DND-41 (cell line): Measurements from ENCODE around the gene TRHDE.

ENCODE experiments used
- ATAC-seq: fragments of 200-7000 bp; cut with Tn5 transposase; 3 replicates; pipeline ENCODE4 v1.9.1; 2021; ENCODE audit warnings: low read depth; ENCODE audit not compliant: insufficient read depth
- DNase-seq: peaks from one replicate; pipeline ENCODE4 v3.0.0-alpha.2; 2020
- H2AFZ ChIP-seq: 2 replicates; pipeline ENCODE4 v1.6.0; 2012; ENCODE audit warnings: low read depth, low read length
- H3K27ac ChIP-seq: 2 replicates; pipeline ENCODE4 v1.5.1; 2012; ENCODE audit warnings: low read length, inconsistent platforms
- H3K27me3 ChIP-seq: fragments of 200-600 bp; sonication (generic); 2 replicates; pipeline ENCODE4 v1.6.0; 2012; ENCODE audit warnings: low read length, mild to moderate bottlenecking, inconsistent platforms; ENCODE audit not compliant: insufficient read depth, poor library complexity
- H3K36me3 ChIP-seq: 2 replicates; pipeline ENCODE4 v1.5.1; 2012; ENCODE audit warnings: low read length, inconsistent platforms; ENCODE audit not compliant: insufficient read depth
- H3K4me1 ChIP-seq: 2 replicates; pipeline ENCODE4 v1.5.1; 2012; ENCODE audit warnings: mild to moderate bottlenecking, low read length; ENCODE audit not compliant: insufficient read depth
- H3K4me2 ChIP-seq: 2 replicates; pipeline ENCODE4 v1.6.0; 2012; ENCODE audit warnings: mild to moderate bottlenecking, moderate library complexity, low read length, inconsistent platforms; ENCODE audit not compliant: insufficient read depth
- H3K4me3 ChIP-seq, 2 experiments: fragments of 200-600 bp in 1 of 2; shearing (Covaris generic) in 1 of 2; 2 replicates each; pipeline ENCODE4 v1.5.1; 2012 to 2016; ENCODE audit warnings: inconsistent platforms in 2 of 2, low read length in 2 of 2, mild to moderate bottlenecking in 2 of 2, low read depth in 1 of 2, moderate library complexity in 1 of 2
- H3K79me2 ChIP-seq: 2 replicates; pipeline ENCODE4 v1.6.0; 2012; ENCODE audit warnings: low read length, inconsistent platforms; ENCODE audit not compliant: insufficient read depth
- H3K9ac ChIP-seq: 2 replicates; pipeline ENCODE4 v1.6.0; 2012; ENCODE audit warnings: low read depth, mild to moderate bottlenecking, inconsistent platforms, low read length, moderate library complexity
- H3K9me3 ChIP-seq: 2 replicates; pipeline ENCODE4 v1.5.1; 2012; ENCODE audit warnings: low read length, moderate library complexity, mild to moderate bottlenecking, inconsistent platforms; ENCODE audit not compliant: insufficient read depth, severe bottlenecking
- H4K20me1 ChIP-seq: 2 replicates; pipeline ENCODE4 v1.6.0; 2012; ENCODE audit warnings: low read length; ENCODE audit not compliant: insufficient read depth
- EZH2 ChIP-seq: IDR thresholded peaks from 3 replicates; pipeline ENCODE4 v1.6.1; 2012; ENCODE audit warnings: borderline replicate concordance, low read depth, mild to moderate bottlenecking, moderate library complexity, low read length, inconsistent platforms; ENCODE audit not compliant: severe bottlenecking
- TF ChIP-seq, protein P1 (sequence below): IDR thresholded peaks from 2 replicates; pipeline ENCODE4 v1.5.1; 2012; ENCODE audit warnings: borderline replicate concordance, low read length, moderate library complexity, mild to moderate bottlenecking; ENCODE audit not compliant: poor library complexity, severe bottlenecking; ENCODE audit errors: extremely low read depth

TRHDE gene

GRCh38 chr12:72359416-72359815, 87.2 kb downstream of the TRHDE start:
- Histone ChIP-seq H3K4me1 (no peaks in the 10 kb centered on the region), H3K36me3 (no peaks in the 10 kb centered on the region), H3K27ac (no peak overlapping the region), H3K4me3 (no peak overlapping the region), H3K27me3 (no peaks in the 10 kb centered on the region), H3K9ac (no peak overlapping the region), H3K4me2 (no peak overlapping the region), H4K20me1 (no peaks in the 10 kb centered on the region), H3K9me3 (no peaks in the 10 kb centered on the region), H2AFZ (no peak overlapping the region), H3K79me2 (no peaks in the 10 kb centered on the region)
- TF ChIP-seq, protein P1, sequence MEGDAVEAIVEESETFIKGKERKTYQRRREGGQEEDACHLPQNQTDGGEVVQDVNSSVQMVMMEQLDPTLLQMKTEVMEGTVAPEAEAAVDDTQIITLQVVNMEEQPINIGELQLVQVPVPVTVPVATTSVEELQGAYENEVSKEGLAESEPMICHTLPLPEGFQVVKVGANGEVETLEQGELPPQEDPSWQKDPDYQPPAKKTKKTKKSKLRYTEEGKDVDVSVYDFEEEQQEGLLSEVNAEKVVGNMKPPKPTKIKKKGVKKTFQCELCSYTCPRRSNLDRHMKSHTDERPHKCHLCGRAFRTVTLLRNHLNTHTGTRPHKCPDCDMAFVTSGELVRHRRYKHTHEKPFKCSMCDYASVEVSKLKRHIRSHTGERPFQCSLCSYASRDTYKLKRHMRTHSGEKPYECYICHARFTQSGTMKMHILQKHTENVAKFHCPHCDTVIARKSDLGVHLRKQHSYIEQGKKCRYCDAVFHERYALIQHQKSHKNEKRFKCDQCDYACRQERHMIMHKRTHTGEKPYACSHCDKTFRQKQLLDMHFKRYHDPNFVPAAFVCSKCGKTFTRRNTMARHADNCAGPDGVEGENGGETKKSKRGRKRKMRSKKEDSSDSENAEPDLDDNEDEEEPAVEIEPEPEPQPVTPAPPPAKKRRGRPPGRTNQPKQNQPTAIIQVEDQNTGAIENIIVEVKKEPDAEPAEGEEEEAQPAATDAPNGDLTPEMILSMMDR = no peak
- TF ChIP-seq EZH2 = no peak
- ATAC-seq = no peak
- DNase-seq = no peak

- Histone ChIP-seq H3K9ac (no peak overlapping the region), H3K4me3 (no peak overlapping the region), H3K79me2 (no peaks in the 10 kb centered on the region), H3K4me2 (no peak overlapping the region), H3K27ac (no peak overlapping the region), H4K20me1 (no peaks in the 10 kb centered on the region), H3K27me3 (no peaks in the 10 kb centered on the region), H2AFZ (no peak overlapping the region), H3K36me3 (no peaks in the 10 kb centered on the region), H3K4me1 (no peaks in the 10 kb centered on the region), H3K9me3 (no peaks in the 10 kb centered on the region)
- TF ChIP-seq EZH2 = no peak
- TF ChIP-seq, protein P1 = no peak
- no peak for DNase-seq
- no peak for ATAC-seq
Observed at GRCh38 chr12:72365151-72365550, 93.0 kb downstream of the TRHDE start.

DNA sequence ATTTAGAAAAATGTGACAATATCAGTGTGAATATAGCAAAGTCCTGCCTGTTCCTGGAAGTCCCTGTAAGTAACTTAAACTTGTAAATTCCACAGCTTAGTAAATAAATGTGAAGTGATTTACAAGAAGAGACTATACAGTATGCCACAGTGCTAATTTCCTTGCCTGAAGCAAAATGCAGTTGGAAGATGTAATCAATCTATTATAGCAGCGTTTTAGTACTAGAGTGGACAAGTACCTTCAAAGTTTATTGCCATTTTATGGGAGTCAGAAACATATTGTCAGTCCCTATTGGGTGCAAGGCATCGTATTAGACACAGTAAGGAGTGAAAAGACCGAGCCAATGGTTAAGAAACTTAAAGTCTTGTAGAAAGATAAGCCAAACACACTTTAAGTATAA, 94.1 kb downstream of the TRHDE start:
- no peak for ATAC-seq

More for the DNA sequence above, 94.1 kb downstream of the TRHDE start:
- Histone ChIP-seq H3K36me3 (no peaks in the 10 kb centered on the region), H3K9ac (no peak overlapping the region), H4K20me1 (no peaks in the 10 kb centered on the region), H3K4me1 (no peaks in the 10 kb centered on the region), H3K79me2 (no peaks in the 10 kb centered on the region), H2AFZ (no peak overlapping the region), H3K4me3 (no peak overlapping the region), H3K9me3 (no peaks in the 10 kb centered on the region), H3K27me3 (no peaks in the 10 kb centered on the region), H3K27ac (no peak overlapping the region), H3K4me2 (no peak overlapping the region)
- no peak for TF ChIP-seq EZH2
- TF ChIP-seq, protein P1 = no peak
- DNase-seq = no peak
